BLaER1 (cell line): Measurements from ENCODE around the gene FAM200B.
"Not testable (repeated sequence)": the region's sequence is repeated elsewhere in the genome, so short reads cannot be mapped to it uniquely, and the experiment has no call there.

ENCODE experiments used
- H3K27ac ChIP-seq: shearing (Covaris generic); formaldehyde crosslinking; 2 replicates; pipeline ENCODE4 v1.8.1; 2022
- H3K27me3 ChIP-seq: shearing (Covaris generic); formaldehyde crosslinking; 2 replicates; pipeline ENCODE4 v1.8.1; 2022
- H3K36me3 ChIP-seq: shearing (Covaris generic); formaldehyde crosslinking; 2 replicates; pipeline ENCODE4 v1.8.1; 2022
- H3K4me1 ChIP-seq: shearing (Covaris generic); formaldehyde crosslinking; 2 replicates; pipeline ENCODE4 v1.8.1; 2022
- H3K4me2 ChIP-seq: shearing (Covaris generic); formaldehyde crosslinking; 2 replicates; pipeline ENCODE4 v1.8.1; 2022
- H3K4me3 ChIP-seq: shearing (Covaris generic); formaldehyde crosslinking; 2 replicates; pipeline ENCODE4 v1.8.1; 2022
- H3K9ac ChIP-seq: shearing (Covaris generic); formaldehyde crosslinking; 2 replicates; pipeline ENCODE4 v1.8.1; 2022
- H3K9me3 ChIP-seq: shearing (Covaris generic); formaldehyde crosslinking; 2 replicates; pipeline ENCODE4 v1.8.1; 2022
- H4K20me1 ChIP-seq: shearing (Covaris generic); formaldehyde crosslinking; 2 replicates; pipeline ENCODE4 v1.8.1; 2022
- Cebpa-rat ChIP-seq: shearing (Covaris generic); IDR thresholded peaks from 2 replicates; pipeline ENCODE4 v1.8.1; 2022

Gene FAM200B

GRCh38 chr4:15718959-15719358 is 37.3 kb downstream of the FAM200B start:
- Histone ChIP-seq H3K36me3 (no peaks in the 10 kb centered on the region), H3K27me3 (no peaks in the 10 kb centered on the region), H3K4me1 (no peaks in the 10 kb centered on the region), H3K4me3 (no peak overlapping the region), H3K4me2 (no peak overlapping the region), H4K20me1 (no peaks in the 10 kb centered on the region), H3K9ac (no peak overlapping the region), H3K9me3 (no peaks in the 10 kb centered on the region), H3K27ac (no peak overlapping the region)
- TF ChIP-seq Cebpa-rat, result no peak

GRCh38 chr4:15719506-15719905 is 37.9 kb downstream of the FAM200B start:
- Histone ChIP-seq H3K9ac (no peak overlapping the region), H3K9me3 (no peaks in the 10 kb centered on the region), H4K20me1 (no peaks in the 10 kb centered on the region), H3K4me3 (no peak overlapping the region), H3K36me3 (no peaks in the 10 kb centered on the region), H3K27me3 (no peaks in the 10 kb centered on the region), H3K4me2 (no peak overlapping the region), H3K27ac (no peak overlapping the region), H3K4me1 (no peaks in the 10 kb centered on the region)
- no peak for TF ChIP-seq Cebpa-rat

GRCh38 chr4:15720851-15721250 is 39.2 kb downstream of the FAM200B start:
- no peaks in the 10 kb centered on the region for H4K20me1 ChIP-seq
- H3K36me3 ChIP-seq, result no peaks in the 10 kb centered on the region
- H3K9me3 ChIP-seq, result no peaks in the 10 kb centered on the region
- H3K27ac ChIP-seq, result no peak overlapping the region
- H3K4me3 ChIP-seq, result no peak overlapping the region
- H3K27me3 ChIP-seq, result no peaks in the 10 kb centered on the region
- no peak overlapping the region for H3K9ac ChIP-seq
- no peaks in the 10 kb centered on the region for H3K4me1 ChIP-seq
- H3K4me2 ChIP-seq, result no peak overlapping the region
- TF ChIP-seq Cebpa-rat, result no peak

GRCh38 chr4:15725608-15726007 is 44.0 kb downstream of the FAM200B start:
- Histone ChIP-seq H3K4me1 (peaks cover 26% of the 10 kb centered on the region), H3K4me2 (no peak overlapping the region), H3K4me3 (no peak overlapping the region), H3K36me3 (no peaks in the 10 kb centered on the region), H3K9me3 (no peaks in the 10 kb centered on the region), H3K27ac (no peak overlapping the region), H3K9ac (no peak overlapping the region), H4K20me1 (no peaks in the 10 kb centered on the region), H3K27me3 (no peaks in the 10 kb centered on the region)
- no peak for TF ChIP-seq Cebpa-rat

GRCh38 chr4:15729910-15730533 is 48.4 kb downstream of the FAM200B start:
- no peak overlapping the region for H3K27ac ChIP-seq
- H3K9me3 ChIP-seq, result peaks cover 21% of the 10 kb centered on the region
- H3K4me2 ChIP-seq, result no peak overlapping the region
- TF ChIP-seq Cebpa-rat, result no peak
- no peaks in the 10 kb centered on the region for H3K27me3 ChIP-seq
- no peaks in the 10 kb centered on the region for H3K36me3 ChIP-seq
- H3K9ac ChIP-seq, result no peak overlapping the region
- peaks cover 52% of the 10 kb centered on the region for H3K4me1 ChIP-seq
- no peak overlapping the region for H3K4me3 ChIP-seq
- no peaks in the 10 kb centered on the region for H4K20me1 ChIP-seq

GRCh38 chr4:15733061-15733460 is 51.4 kb downstream of the FAM200B start:
- not testable (repeated sequence) for H3K27me3 ChIP-seq, H3K27ac ChIP-seq, H3K4me2 ChIP-seq, H3K36me3 ChIP-seq, H3K4me3 ChIP-seq, H4K20me1 ChIP-seq, H3K9ac ChIP-seq
- Histone ChIP-seq H3K4me1 (peaks cover 72% of the 10 kb centered on the region), H3K9me3 (peaks cover 21% of the 10 kb centered on the region)

- peaks cover 28% of the 10 kb centered on the region for H3K9me3 ChIP-seq
- no peaks in the 10 kb centered on the region for H3K36me3 ChIP-seq
- peak overlapping the region; percentile 50; the same call in 1 of the 2 replicates for H3K27ac ChIP-seq
- H3K9ac ChIP-seq, result no peak overlapping the region
- H3K4me2 ChIP-seq, result peak overlapping the region; percentile 71
- no peak for TF ChIP-seq Cebpa-rat
- no peaks in the 10 kb centered on the region for H3K27me3 ChIP-seq
- no peaks in the 10 kb centered on the region for H4K20me1 ChIP-seq
- no peak overlapping the region for H3K4me3 ChIP-seq
- H3K4me1 ChIP-seq, result peaks cover 53% of the 10 kb centered on the region
Observed at GRCh38 chr4:15735536-15735935, 53.9 kb downstream of the FAM200B start.

- no peak overlapping the region for H3K4me3 ChIP-seq
- peaks cover 45% of the 10 kb centered on the region for H3K4me1 ChIP-seq
- peak overlapping the region; percentile 71 for H3K4me2 ChIP-seq
- H3K36me3 ChIP-seq, result no peaks in the 10 kb centered on the region
- no peaks in the 10 kb centered on the region for H3K27me3 ChIP-seq
- no peak overlapping the region for H3K9ac ChIP-seq
- no peaks in the 10 kb centered on the region for H4K20me1 ChIP-seq
- H3K9me3 ChIP-seq, result peaks cover 38% of the 10 kb centered on the region
- peak overlapping the region; percentile 50; the same call in 1 of the 2 replicates for H3K27ac ChIP-seq
- TF ChIP-seq Cebpa-rat, result no peak
Observed at GRCh38 chr4:15736514-15737050, 55.0 kb downstream of the FAM200B start.

GRCh38 chr4:15737255-15737654 is 55.6 kb downstream of the FAM200B start:
- no peaks in the 10 kb centered on the region; the same call in 1 of the 2 replicates for H3K36me3 ChIP-seq
- peaks cover 43% of the 10 kb centered on the region for H3K9me3 ChIP-seq
- peak overlapping the region; percentile 71; the same call in 1 of the 2 replicates for H3K4me2 ChIP-seq
- H4K20me1 ChIP-seq, result no peaks in the 10 kb centered on the region
- H3K4me3 ChIP-seq, result no peak overlapping the region
- peaks cover 50% of the 10 kb centered on the region for H3K4me1 ChIP-seq
- no peak for TF ChIP-seq Cebpa-rat
- H3K27me3 ChIP-seq, result no peaks in the 10 kb centered on the region
- no peak overlapping the region for H3K9ac ChIP-seq
- no peak overlapping the region for H3K27ac ChIP-seq

GRCh38 chr4:15738877-15739276 is 57.2 kb downstream of the FAM200B start:
- TF ChIP-seq Cebpa-rat, result no peak
- no peaks in the 10 kb centered on the region; the same call in 1 of the 2 replicates for H3K36me3 ChIP-seq
- no peak overlapping the region for H3K27ac ChIP-seq
- no peaks in the 10 kb centered on the region for H4K20me1 ChIP-seq
- H3K4me3 ChIP-seq, result no peak overlapping the region
- H3K9ac ChIP-seq, result no peak overlapping the region
- no peak overlapping the region for H3K4me2 ChIP-seq
- H3K4me1 ChIP-seq, result peaks cover 51% of the 10 kb centered on the region
- peaks cover 43% of the 10 kb centered on the region for H3K9me3 ChIP-seq
- H3K27me3 ChIP-seq, result no peaks in the 10 kb centered on the region
